CD4-positive, alpha-beta T cell treated with Interleukin-17A for 1 hour (primary cell): ENCODE results near the gene FAM83B.
"Not testable (repeated sequence)": the region's sequence is repeated elsewhere in the genome, so short reads cannot be mapped to it uniquely, and the experiment has no call there.

Experiments
- DNase-seq: peaks from one replicate; pipeline ENCODE4 v3.0.0-alpha.2; 2020

The FAM83B gene

DNA sequence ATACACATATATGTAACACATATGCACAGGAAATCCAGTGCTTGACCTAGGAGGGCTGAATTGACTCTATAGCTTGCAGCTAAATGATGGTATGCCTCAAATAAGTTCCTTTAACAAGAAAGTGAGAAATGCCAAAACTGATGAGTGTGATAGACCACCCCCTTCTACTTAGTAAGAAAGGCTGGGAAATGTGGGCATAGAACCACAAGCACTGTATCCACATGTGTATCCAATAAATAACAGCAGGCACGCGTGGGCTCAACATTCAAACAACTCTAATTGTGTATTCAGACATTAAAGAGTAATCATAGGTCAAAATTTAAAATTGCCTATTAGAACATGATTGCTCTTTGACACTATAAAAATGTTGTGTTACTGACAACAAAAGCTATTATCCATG is 54.1 kb downstream of the FAM83B start:
- DNase-seq, result no peak

DNA sequence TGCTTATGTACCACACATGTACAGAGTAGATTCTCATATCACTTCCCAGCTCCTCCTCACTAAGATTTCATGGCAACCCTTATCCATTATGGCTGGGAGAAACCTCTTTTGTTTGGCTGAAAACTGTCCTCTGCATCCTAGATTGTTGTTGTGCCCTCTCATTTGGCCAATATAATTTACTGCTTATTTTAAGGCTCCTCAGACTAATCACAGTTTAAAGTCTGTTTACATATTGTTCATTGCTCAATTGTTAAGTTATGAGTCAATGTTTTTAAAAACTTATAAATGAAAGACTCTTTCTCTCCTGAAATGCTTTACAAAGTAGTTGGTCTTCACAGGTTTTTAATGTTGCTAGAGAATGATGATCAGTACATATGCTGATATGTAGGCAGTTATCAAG is 57.3 kb downstream of the FAM83B start:
- DNase-seq, result no peak

DNA sequence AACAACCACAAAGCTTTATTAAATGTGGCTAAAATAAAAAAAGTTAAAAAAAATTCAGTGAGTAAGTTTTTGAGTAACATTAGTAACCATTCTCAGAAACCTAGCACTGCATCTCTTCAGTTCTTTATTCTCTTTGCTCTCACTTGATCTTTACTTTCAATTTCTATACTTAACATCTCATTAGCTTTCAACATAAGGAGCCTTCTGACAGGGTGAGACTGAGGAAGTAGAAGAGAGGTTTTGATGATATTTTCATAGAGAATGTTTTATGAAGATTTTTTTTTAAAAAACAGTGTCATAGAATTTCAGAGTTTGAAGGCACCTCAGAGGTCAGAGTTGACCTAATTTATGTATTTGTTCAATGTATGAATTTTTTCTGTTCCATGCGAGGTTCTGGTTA is 60.8 kb downstream of the FAM83B start:
- no peak for DNase-seq

DNA sequence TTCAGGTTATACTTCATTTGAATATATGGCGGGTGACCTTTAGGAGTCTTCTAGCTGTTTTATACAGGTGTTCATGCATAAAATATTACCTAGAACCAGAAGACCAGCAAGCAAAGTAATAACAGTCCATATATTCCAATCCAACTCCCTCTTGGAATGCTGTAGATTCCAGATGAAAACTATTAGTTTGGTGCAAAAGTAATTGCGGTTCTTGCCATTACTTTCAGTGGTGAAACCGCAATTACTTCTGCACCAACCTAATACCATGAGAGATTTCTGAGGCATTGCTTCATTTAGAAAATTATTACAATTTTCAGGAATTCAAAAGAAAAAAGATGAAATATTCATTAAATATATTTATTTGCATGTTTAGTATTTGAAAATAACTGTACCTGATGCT is 62.6 kb downstream of the FAM83B start:
- no peak for DNase-seq

- no peak for DNase-seq
These were observed 63.9 kb downstream of the FAM83B start for GRCh38 chr6:54910431-54910884.

- no peak for DNase-seq
These were observed 64.3 kb downstream of the FAM83B start for GRCh38 chr6:54910921-54911320.

- DNase-seq, result no peak
These were observed 66.6 kb downstream of the FAM83B start for GRCh38 chr6:54913211-54913610.

DNA sequence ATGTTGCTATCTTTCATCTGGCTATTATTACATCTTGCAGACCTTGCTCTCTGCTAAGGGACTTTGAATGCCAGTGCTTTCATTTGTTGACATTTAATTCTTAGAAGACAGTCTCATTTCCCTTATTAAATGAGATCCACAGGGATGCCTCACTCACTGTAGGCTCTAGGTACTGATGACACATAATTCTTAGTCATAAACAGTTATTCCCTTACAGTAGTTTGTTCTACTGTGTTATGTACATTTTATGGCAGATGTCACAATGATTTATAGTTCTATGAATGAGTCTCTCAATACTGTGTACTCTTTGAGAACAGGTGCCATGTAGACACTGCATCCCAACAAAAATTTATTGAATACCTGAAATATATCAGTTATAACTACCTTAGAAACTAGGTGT is 70.3 kb downstream of the FAM83B start:
- no peak for DNase-seq

DNA sequence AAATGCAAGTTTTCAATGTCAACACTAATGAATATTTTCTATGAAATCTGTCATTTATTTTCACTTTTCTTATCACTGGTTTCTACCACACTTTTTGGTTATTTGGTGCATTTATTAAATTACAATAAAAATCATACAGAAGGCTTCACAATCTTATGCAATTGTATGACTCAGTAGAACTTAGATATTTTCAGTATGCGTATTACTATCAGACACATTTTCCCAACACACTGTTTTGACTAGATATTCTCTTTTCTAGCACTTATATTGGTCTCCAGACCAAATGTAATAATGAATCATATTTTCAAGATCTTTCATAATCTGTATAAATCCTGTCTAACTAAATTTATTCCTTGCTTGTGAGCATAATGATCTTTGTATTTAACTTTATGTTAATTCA is 74.1 kb downstream of the FAM83B start:
- no peak for DNase-seq

- DNase-seq, result no peak
These were observed 75.3 kb downstream of the FAM83B start for GRCh38 chr6:54921891-54922290.

- no peak for DNase-seq
These were observed 82.8 kb downstream of the FAM83B start for GRCh38 chr6:54929245-54929909.

DNA sequence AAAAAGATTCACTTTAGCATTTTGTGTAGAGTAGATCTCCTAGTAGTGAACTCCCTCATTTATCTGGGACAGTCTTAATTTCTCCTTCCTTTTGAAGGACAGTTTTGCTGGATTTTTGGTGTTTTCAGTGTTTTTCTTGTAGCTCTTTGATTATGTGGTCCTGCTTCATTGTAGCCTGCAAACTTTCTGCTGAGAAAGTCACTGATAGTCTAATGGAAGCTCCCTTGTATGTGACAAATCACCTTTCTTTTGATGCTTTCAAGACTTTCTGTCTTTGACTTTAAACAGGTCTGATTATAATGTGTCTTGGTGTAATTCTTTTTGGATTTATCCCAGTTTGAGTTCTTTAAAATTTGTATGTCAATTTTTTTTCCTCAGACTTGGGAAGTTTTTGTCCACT is 86.1 kb downstream of the FAM83B start:
- no peak for DNase-seq

DNA sequence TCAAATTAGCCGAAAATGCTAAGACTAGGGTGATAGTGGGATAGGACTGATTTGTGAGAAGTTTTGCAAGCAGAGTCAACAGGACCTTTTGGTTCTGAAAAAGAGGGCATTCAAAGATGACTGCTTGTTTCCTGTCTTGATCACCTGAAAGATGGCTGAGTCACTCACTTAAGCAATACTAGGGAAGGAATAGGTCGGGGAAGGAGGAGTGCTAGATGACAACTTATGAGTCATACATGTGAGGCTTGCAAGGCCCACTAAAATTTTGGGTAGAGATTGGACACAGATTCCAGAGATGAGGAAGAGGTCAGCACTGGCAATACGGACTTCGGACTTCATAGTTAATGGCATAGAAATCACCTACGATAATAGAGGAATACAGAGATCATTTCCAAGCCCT is 89.2 kb downstream of the FAM83B start:
- no peak for DNase-seq

GRCh38 chr6:54937371-54937770 is 90.8 kb downstream of the FAM83B start:
- DNase-seq, result no peak

DNA sequence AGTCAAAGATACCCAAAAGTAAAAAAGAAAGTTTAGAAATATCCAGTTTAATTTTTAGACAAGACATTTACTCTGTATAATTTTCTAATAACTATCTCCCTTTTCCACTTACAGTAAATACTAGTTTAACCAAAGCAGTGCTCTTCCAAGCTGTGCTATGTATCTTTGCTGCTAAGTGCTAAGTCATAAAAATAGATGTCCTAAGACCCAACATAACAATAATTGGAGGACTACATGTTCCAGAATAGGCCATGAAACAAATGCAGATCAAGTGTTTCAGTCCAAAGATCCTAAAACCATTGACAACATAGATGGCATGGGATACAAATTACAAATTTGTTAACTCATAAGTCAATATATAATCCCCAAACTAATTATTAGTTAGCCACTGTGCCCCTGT is 111.1 kb downstream of the FAM83B start:
- DNase-seq, result no peak

DNA sequence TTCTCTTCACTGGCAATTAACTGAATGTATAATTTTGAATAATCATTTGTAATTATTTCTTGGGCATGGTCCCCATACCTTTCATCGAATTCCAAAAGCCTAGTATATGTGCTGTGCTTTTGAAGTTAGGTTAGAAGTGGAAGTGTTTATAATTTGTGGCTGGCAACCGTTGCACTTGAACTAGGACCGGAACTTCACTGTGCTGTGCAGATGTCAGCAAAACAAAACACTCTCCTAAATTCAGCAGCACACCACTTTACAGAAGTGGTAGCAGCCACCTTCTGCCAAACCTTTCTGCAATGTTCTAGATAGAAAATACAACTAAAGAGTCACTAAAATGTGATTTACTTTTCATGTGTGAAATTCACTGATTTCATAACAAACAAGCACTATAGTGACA is 111.9 kb downstream of the FAM83B start:
- DNase-seq, result no peak

- DNase-seq, result no peak
These were observed 113.2 kb downstream of the FAM83B start for GRCh38 chr6:54959820-54960219.

- DNase-seq, result not testable (repeated sequence)
These were observed 114.8 kb downstream of the FAM83B start for GRCh38 chr6:54961372-54961771.

GRCh38 chr6:54970337-54970736 is 123.8 kb downstream of the FAM83B start:
- no peak for DNase-seq

DNA sequence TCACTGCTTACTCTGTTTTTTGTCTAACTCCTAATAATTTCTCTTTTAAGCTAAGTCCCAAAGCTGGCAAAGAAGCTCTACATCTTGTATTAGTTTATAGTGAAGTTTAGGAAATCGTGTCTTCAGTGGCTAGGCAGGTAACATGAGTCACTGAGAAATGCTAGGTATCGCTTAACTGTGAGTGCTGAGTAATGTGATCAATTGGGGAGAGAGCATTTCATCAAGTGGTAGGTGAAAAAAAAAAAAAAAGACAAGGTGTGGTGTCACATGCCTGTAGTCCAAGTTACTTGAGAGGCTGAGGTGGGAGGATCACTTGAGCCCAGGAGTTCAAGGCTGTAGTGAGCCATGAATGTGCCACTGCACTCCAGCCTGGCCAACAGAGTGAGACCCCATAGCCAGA is 125.3 kb downstream of the FAM83B start:
- DNase-seq, result no peak

- not testable (repeated sequence) for DNase-seq
These were observed 132.6 kb downstream of the FAM83B start for GRCh38 chr6:54979161-54979560.

- no peak for DNase-seq
These were observed 134.1 kb downstream of the FAM83B start for GRCh38 chr6:54980511-54981275.

GRCh38 chr6:54981276-54981609 is 134.7 kb downstream of the FAM83B start:
- DNase-seq, result no peak

GRCh38 chr6:54981647-54982046 is 135.1 kb downstream of the FAM83B start:
- no peak for DNase-seq
